DOHH2 (cell line): ENCODE results near the gene PPP1R12C.

Experiments
- H3F3A ChIP-seq: fragments of 200-600 bp; sonication (generic), shearing (Covaris generic); 2 replicates; pipeline ENCODE4 v1.6.0; 2016; ENCODE audit warnings: antibody characterized with exemption, mild to moderate bottlenecking; ENCODE audit not compliant: control insufficient read depth, insufficient read depth
- H3K27ac ChIP-seq: fragments of 200-600 bp; sonication (generic); 2 replicates; pipeline ENCODE4 v1.5.1; 2014; ENCODE audit warnings: low read depth, mild to moderate bottlenecking, low read length, moderate library complexity
- H3K27me3 ChIP-seq: fragments of 200-600 bp; sonication (generic); 2 replicates; pipeline ENCODE4 v1.6.1; 2014; ENCODE audit warnings: mild to moderate bottlenecking, low read length, mixed read lengths; ENCODE audit not compliant: control insufficient read depth
- H3K36me3 ChIP-seq: fragments of 200-600 bp; sonication (generic); 2 replicates; pipeline ENCODE4 v1.6.1; 2014; ENCODE audit warnings: mild to moderate bottlenecking, low read length, moderate library complexity, mixed read lengths; ENCODE audit not compliant: control insufficient read depth
- H3K4me1 ChIP-seq: fragments of 200-600 bp; sonication (generic); 2 replicates; pipeline ENCODE4 v1.6.1; 2014; ENCODE audit warnings: mild to moderate bottlenecking, low read length, mixed read lengths; ENCODE audit not compliant: control insufficient read depth
- H3K4me2 ChIP-seq: fragments of 200-600 bp; sonication (generic); 2 replicates; pipeline ENCODE4 v1.6.0; 2014; ENCODE audit warnings: mild to moderate bottlenecking, low read length, moderate library complexity
- H3K4me3 ChIP-seq: fragments of 200-600 bp; sonication (generic); 2 replicates; pipeline ENCODE4 v1.5.1; 2014; ENCODE audit warnings: mild to moderate bottlenecking, low read length, mixed read lengths
- H3K79me2 ChIP-seq: fragments of 200-600 bp; sonication (generic); 2 replicates; pipeline ENCODE4 v1.6.1; 2014; ENCODE audit warnings: mild to moderate bottlenecking, low read length, mixed read lengths; ENCODE audit not compliant: control insufficient read depth
- H3K9me2 ChIP-seq: fragments of 200-600 bp; sonication (generic); replicated peaks from 2 replicates; pipeline ENCODE4 v1.6.1; 2014; ENCODE audit warnings: mild to moderate bottlenecking, low read length, mixed read lengths; ENCODE audit not compliant: control insufficient read depth
- H3K9me3 ChIP-seq: fragments of 200-600 bp; sonication (generic); 2 replicates; pipeline ENCODE4 v1.6.1; 2014; ENCODE audit warnings: antibody characterized with exemption, low read length, mixed read lengths; ENCODE audit not compliant: control insufficient read depth, insufficient read depth
- H4K20me1 ChIP-seq: fragments of 200-600 bp; sonication (generic); 2 replicates; pipeline ENCODE4 v1.6.0; 2014; ENCODE audit warnings: low read depth, mild to moderate bottlenecking, antibody characterized with exemption, low read length, moderate library complexity; ENCODE audit not compliant: control insufficient read depth, insufficient read depth
- CTCF ChIP-seq: fragments of 200-600 bp; sonication (generic); IDR thresholded peaks from one replicate; pipeline ENCODE4 v1.5.1; 2014; ENCODE audit warnings: antibody characterized with exemption, mild to moderate bottlenecking, low read depth, low read length; ENCODE audit not compliant: poor library complexity, severe bottlenecking
- EZH2phosphoT487 ChIP-seq: fragments of 200-600 bp; sonication (generic); IDR thresholded peaks from 2 replicates; pipeline ENCODE4 v1.6.1; 2017; ENCODE audit warnings: borderline replicate concordance, mild to moderate bottlenecking, antibody characterized with exemption, low read length, moderate library complexity, mixed read lengths

Gene PPP1R12C

GRCh38 chr19:55158848-55159749 lies 41.7 kb upstream of the PPP1R12C start:
- no peak overlapping the region for H3K4me3 ChIP-seq
- no peak for TF ChIP-seq CTCF
- TF ChIP-seq EZH2phosphoT487, result no peak
- H3K4me2 ChIP-seq, result no peak overlapping the region
- H3K27me3 ChIP-seq, result no peaks in the 10 kb centered on the region
- H3K9me3 ChIP-seq, result peaks cover 5% of the 10 kb centered on the region; the same call in 1 of the 2 replicates
- H3F3A ChIP-seq, result no peaks in the 10 kb centered on the region
- peaks cover 3% of the 10 kb centered on the region; the same call in 1 of the 2 replicates for H3K4me1 ChIP-seq
- no peaks in the 10 kb centered on the region for H3K79me2 ChIP-seq
- no peaks in the 10 kb centered on the region for H3K9me2 ChIP-seq
- no peak overlapping the region for H3K27ac ChIP-seq
- no peaks in the 10 kb centered on the region for H3K36me3 ChIP-seq
- no peaks in the 10 kb centered on the region for H4K20me1 ChIP-seq

DNA sequence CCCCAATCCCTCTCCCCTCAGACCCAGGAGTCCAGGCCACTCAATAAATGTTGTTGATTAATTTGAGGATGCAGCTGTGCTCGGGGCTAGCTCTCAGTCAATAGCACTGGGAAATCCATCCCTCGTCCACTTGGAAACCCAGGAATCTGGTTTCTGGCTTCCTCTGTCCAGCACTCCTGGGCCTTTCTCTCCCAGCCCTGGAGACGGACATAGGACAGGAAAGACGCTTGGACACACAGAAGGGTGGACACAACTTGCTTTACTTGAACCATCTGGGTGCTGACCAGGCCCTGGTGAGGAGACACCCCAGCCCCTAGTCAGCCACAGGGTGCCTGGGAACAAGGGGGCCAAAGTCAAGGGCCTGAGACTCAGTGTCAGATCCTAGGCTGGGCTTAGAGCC lies 41.0 kb upstream of the PPP1R12C start:
- Histone ChIP-seq H3K79me2 (no peaks in the 10 kb centered on the region), H3K9me3 (peaks cover 10% of the 10 kb centered on the region; the same call in 1 of the 2 replicates), H3F3A (no peaks in the 10 kb centered on the region), H3K4me3 (no peak overlapping the region), H3K27ac (no peak overlapping the region), H3K4me2 (no peak overlapping the region), H3K9me2 (no peaks in the 10 kb centered on the region), H3K36me3 (no peaks in the 10 kb centered on the region), H4K20me1 (no peaks in the 10 kb centered on the region), H3K4me1 (peaks cover 8% of the 10 kb centered on the region), H3K27me3 (no peaks in the 10 kb centered on the region)
- TF ChIP-seq EZH2phosphoT487 (no peak), CTCF (no peak)

GRCh38 chr19:55157064-55157908 lies 39.8 kb upstream of the PPP1R12C start, which contains the start of gene TNNI3:
TNNI3 (minus strand) TSS chr19:55157732; CDS start chr19:55157589, 143 bp downstream.
- H3K79me2 ChIP-seq, result no peaks in the 10 kb centered on the region
- H4K20me1 ChIP-seq, result no peaks in the 10 kb centered on the region
- H3K9me2 ChIP-seq, result no peaks in the 10 kb centered on the region
- H3K4me2 ChIP-seq, result no peak within 1 kb of the TSS
- H3K4me3 ChIP-seq, result no peak within 1 kb of the TSS
- no peaks in the 10 kb centered on the region for H3K36me3 ChIP-seq
- H3K27ac ChIP-seq, result no peak within 1 kb of the TSS
- peaks cover 20% of the 10 kb centered on the region for H3K9me3 ChIP-seq
- no peak for TF ChIP-seq CTCF
- TF ChIP-seq EZH2phosphoT487, result no peak
- H3F3A ChIP-seq, result peaks cover 4% of the 10 kb centered on the region
- H3K4me1 ChIP-seq, result peaks cover 16% of the 10 kb centered on the region
- no peaks in the 10 kb centered on the region for H3K27me3 ChIP-seq
